ENCODE data around the gene RNF167. TPM values are rescaled to one million over a fixed set of nuclear protein-coding genes. Genes with fewer than 3 reads are reported as not detected.

The RNF167 gene
- total RNA-seq, 6 donors from 2014 or later = 41.9 to 130 (median 72.9) TPM

DNA sequence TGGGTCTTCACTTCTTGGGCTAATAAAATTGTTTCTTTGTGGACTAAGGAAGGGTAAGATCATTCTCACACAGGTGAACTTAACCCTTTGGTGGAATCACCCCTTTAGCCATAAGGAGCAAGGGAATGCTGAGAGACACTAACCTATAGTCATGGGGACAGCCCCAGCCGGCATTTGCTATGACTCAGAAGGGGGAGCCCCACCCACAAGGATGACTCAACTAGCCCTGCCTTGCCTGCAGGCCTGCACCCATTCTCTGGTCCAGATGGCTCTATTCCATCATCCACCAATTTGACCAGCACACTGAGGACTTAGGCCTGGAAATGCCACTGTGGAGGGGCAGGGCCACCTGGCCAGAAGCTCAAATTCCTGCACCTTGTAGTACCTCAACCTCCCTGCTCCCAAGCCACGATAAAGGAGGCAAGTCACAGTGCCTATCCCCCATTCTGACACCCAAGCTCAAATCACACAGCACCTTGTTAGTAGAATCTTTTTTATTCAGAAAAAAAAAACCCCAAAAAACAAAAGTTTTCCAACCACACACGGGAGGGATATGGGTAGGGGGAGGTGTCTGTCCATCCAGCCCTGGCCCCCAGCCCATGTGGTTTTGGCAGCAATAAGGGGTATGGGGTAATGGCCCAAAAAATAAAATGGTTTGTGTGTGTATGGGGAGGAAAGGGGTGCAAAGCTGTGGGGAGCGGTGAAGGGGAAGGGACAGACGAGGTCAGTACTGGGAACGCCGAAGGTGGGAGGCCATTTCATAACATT, 5.3 kb downstream of the RNF167 start:
- H3K27me3 ChIP-seq = no peaks in the 10 kb centered on the region
- ATAC-seq (ENCODE audit: low FRiP score in 2 of 2) (peak; percentile 44 to 49), DNase-seq (peak in 1 of 2 donors; percentile 90)
- H3K36me3 ChIP-seq = peaks cover 10 to 48% (median 42%) of the 10 kb centered on the region in 4 donors
- no peaks in the 10 kb centered on the region for H3K9me3 ChIP-seq
- TF ChIP-seq EP300 (IDR thresholded peaks at IDR 0.05) (no peak), POLR2AphosphoS5 (IDR thresholded peaks at IDR 0.05) (peak; percentile 24 to 67), POLR2A (IDR thresholded peaks at IDR 0.05) (peak in 1 of 4 donors; percentile 12)
- TF ChIP-seq, protein P1, sequence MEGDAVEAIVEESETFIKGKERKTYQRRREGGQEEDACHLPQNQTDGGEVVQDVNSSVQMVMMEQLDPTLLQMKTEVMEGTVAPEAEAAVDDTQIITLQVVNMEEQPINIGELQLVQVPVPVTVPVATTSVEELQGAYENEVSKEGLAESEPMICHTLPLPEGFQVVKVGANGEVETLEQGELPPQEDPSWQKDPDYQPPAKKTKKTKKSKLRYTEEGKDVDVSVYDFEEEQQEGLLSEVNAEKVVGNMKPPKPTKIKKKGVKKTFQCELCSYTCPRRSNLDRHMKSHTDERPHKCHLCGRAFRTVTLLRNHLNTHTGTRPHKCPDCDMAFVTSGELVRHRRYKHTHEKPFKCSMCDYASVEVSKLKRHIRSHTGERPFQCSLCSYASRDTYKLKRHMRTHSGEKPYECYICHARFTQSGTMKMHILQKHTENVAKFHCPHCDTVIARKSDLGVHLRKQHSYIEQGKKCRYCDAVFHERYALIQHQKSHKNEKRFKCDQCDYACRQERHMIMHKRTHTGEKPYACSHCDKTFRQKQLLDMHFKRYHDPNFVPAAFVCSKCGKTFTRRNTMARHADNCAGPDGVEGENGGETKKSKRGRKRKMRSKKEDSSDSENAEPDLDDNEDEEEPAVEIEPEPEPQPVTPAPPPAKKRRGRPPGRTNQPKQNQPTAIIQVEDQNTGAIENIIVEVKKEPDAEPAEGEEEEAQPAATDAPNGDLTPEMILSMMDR (IDR thresholded peaks at IDR 0.05) = no peak
- WGBS, 2 donors = 36 to 39% methylated on average over 7 of the region's 7 CpGs
- peak overlapping the region; percentile 1 to 100 (median 96) for H3K4me3 ChIP-seq
- H3K27ac ChIP-seq = peak overlapping the region; percentile 97 to 100 (median 98)
- peaks cover 55 to 75% (median 64%) of the 10 kb centered on the region in 4 donors for H3K4me1 ChIP-seq

DNA sequence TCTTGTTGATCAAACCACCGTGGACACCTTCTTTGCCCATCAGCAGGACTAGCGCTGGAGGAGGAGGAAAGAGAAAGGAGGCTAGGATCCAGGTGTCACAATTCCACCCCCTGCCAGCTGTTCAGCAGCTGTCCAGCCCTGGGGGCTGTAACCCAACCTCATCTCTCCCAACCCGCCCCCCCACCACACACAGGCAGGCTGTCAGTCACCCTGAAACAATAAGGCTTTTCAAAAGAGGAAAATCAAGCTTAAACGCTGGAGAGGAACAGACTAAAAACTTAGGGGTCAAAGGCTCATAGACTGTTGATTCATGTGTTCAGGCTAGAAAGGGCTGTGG, 5.8 kb downstream of the RNF167 start:
- Histone ChIP-seq H3K4me3 (peak overlapping the region in 3 of 4 donors; percentile 95 to 100 (median 98)), H3K36me3 (peaks cover 10 to 48% (median 42%) of the 10 kb centered on the region in 4 donors), H3K27me3 (no peaks in the 10 kb centered on the region), H3K9me3 (no peaks in the 10 kb centered on the region), H3K27ac (peak overlapping the region; percentile 97 to 100 (median 98)), H3K4me1 (peaks cover 57 to 77% (median 67%) of the 10 kb centered on the region in 4 donors)
- ATAC-seq (ENCODE audit: low FRiP score in 2 of 2) = no peak
- 31 to 39% methylated on average over 4 of the region's 4 CpGs for WGBS, 2 donors
- no peak for TF ChIP-seq POLR2A (IDR thresholded peaks at IDR 0.05)
- DNase-seq = no peak

DNA sequence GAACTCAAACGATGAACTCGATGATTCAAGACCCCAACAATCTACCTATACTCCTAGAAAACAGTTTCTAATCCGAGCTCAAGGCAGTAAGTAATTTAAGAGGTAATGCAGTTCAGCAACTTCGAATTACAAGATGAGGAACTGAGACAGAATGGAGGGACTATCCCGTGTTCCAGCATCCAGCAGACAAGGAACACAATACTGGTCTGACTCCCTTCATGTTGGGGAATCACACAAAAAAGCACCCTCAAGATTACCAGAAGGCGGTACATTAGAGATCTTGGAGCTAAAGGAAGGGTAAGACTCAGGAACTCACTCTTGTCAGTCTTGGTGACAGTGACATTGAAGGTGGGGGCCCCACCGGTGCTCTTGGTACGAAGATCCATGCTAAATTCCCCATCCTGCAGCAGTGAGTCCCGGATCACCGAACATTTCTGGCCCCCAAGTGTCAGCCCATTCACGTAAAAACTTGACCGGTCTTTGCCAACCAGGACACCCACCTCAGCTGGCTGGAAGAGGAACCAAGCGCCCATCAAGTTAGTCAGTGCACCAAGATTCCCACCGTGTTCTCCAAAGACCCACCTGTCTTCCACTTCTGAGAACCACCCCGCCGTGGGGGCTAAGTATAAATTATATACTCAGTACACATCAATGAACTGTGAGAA, 6.4 kb downstream of the RNF167 start:
- WGBS, 2 donors = 18 to 22% methylated on average over 16 of the region's 16 CpGs
- TF ChIP-seq EP300 (IDR thresholded peaks at IDR 0.05) = no peak
- no peak for TF ChIP-seq POLR2AphosphoS5 (IDR thresholded peaks at IDR 0.05)
- TF ChIP-seq, protein P1 (IDR thresholded peaks at IDR 0.05) = no peak
- TF ChIP-seq POLR2A (IDR thresholded peaks at IDR 0.05) = no peak
- peak overlapping the region in 3 of 4 donors; percentile 95 to 100 (median 98) for H3K4me3 ChIP-seq
- no peaks in the 10 kb centered on the region for H3K9me3 ChIP-seq
- peak overlapping the region; percentile 97 to 100 (median 98) for H3K27ac ChIP-seq
- DNase-seq (no peak), ATAC-seq (ENCODE audit: low FRiP score in 2 of 2) (no peak)
- peaks cover 54 to 77% (median 65%) of the 10 kb centered on the region in 4 donors for H3K4me1 ChIP-seq
- H3K27me3 ChIP-seq = no peaks in the 10 kb centered on the region
- H3K36me3 ChIP-seq = peaks cover 10 to 48% (median 42%) of the 10 kb centered on the region in 4 donors

DNA sequence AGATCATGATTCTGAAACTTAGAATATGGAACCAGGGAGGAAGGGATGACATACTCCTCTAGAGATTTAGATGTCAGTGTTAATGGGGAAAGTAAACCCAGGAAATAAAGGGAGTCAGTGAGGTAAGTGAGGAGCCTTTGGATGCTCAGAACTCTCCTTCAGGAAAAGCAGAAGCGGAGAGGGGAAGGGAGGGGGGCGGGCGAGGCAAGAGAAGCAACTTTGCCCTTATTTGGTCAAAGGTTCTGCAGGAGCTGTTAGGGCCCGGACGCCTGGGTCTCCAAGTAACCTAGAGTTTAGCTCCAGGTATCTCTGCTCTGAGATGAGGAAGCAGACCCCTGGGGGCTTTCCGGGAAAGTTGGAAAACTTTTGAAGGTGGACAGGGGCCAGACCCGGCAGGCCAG, 6.9 kb downstream of the RNF167 start:
- 0 to 3% methylated on average over 7 of the region's 7 CpGs for WGBS, 2 donors
- peaks cover 10 to 45% (median 39%) of the 10 kb centered on the region in 4 donors for H3K36me3 ChIP-seq
- H3K4me3 ChIP-seq = peak overlapping the region; percentile 95 to 100 (median 97)
- H3K27ac ChIP-seq = peak overlapping the region; percentile 97 to 100 (median 98)
- ATAC-seq (ENCODE audit: low FRiP score in 2 of 2) (no peak), DNase-seq (no peak)
- TF ChIP-seq POLR2A (IDR thresholded peaks at IDR 0.05) (no peak), POLR2AphosphoS5 (IDR thresholded peaks at IDR 0.05) (no peak)
- peaks cover 48 to 71% (median 60%) of the 10 kb centered on the region in 4 donors for H3K4me1 ChIP-seq
- no peaks in the 10 kb centered on the region for H3K9me3 ChIP-seq
- no peaks in the 10 kb centered on the region for H3K27me3 ChIP-seq

DNA sequence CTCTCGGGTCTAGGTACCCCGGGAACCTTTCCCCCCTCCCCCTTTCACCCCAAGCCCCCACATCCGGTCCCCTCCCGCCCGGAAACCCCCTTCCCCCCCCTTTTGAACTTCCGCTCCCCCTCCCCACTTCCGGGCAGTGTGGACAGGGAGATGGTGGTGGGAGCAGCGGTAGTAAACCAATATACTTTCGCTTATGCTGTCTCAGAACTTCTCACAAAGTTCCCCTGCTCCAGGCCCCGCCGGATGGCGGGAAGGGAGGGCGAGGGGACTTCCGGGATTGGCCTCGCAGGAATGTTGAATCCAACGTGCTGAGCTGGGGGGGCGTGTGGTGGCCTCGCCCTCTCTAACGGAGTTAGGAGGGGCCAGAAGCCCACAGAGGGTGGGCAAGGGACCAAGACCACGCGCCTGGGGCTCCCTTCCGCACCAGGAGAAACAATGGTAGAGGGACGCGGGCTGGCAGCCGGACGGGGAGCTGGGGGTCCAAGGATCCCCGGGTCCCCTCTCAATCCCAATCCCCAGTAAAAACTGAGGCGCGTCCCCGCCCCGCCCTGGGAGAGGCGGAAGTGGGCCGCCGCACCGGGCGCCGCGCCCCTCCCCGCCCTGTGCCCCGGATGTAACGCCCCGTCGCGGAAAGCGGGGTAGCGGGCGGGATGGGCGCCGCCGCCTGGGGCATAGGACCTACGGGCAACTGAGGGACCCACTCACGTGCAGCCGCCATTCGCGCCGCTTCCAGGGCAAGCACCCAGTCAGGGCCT, 7.5 kb downstream of the RNF167 start:
- peak; percentile 41 to 57 for ATAC-seq (ENCODE audit: low FRiP score in 2 of 2)
- no peaks in the 10 kb centered on the region for H3K9me3 ChIP-seq
- peaks cover 7 to 39% (median 33%) of the 10 kb centered on the region in 4 donors for H3K36me3 ChIP-seq
- 1 to 3% methylated on average over 6 to 38 of the region's 56 CpGs for WGBS, 2 donors
- no peaks in the 10 kb centered on the region for H3K27me3 ChIP-seq
- DNase-seq = peak; percentile 62 to 94
- TF ChIP-seq POLR2AphosphoS5 (IDR thresholded peaks at IDR 0.05) (peak; percentile 10 to 32), EP300 (IDR thresholded peaks at IDR 0.05) (no peak)
- peaks cover 47 to 66% (median 55%) of the 10 kb centered on the region in 4 donors for H3K4me1 ChIP-seq
- H3K4me3 ChIP-seq = peak overlapping the region; percentile 95 to 100 (median 97)
- peak overlapping the region; percentile 97 to 100 (median 98) for H3K27ac ChIP-seq

All from upper lobe of left lung (tissue), 6 donors.